SK-N-SH (cell line): ENCODE measurements around the gene SIAH3. TPM values are rescaled to one million over a fixed set of nuclear protein-coding genes. Genes with fewer than 3 reads are reported as not detected.

Experiments used
- CTCF ChIA-PET: fragments of 300-600, 350-600 bp; formaldehyde crosslinking; extraction: SDS; loops from one replicate; lab custom pipeline; 2021; lab: Yijun Ruan, JAX
- POLR2A ChIA-PET: fragments of 350-600 bp; sonication (Branson Sonifier 250); formaldehyde crosslinking; extraction: SDS; loops from one replicate; lab custom pipeline; 2020; ENCODE audit warnings: antibody characterized with exemption, inconsistent platforms; lab: Yijun Ruan, JAX
- DNase-seq: peaks from one replicate; pipeline ENCODE4 v3.0.0; 2012
- H2AFZ ChIP-seq: fragments of 200-600 bp; sonication (generic); 2 replicates; pipeline ENCODE4 v1.8.1; 2016; ENCODE audit warnings: antibody characterized with exemption, mild to moderate bottlenecking, low read depth
- H3F3A ChIP-seq: fragments of 200-600 bp; sonication (generic); replicated peaks from 2 replicates; pipeline ENCODE3; 2016; ENCODE audit warnings: antibody characterized with exemption, mild to moderate bottlenecking; ENCODE audit not compliant: insufficient read depth
- H3K27ac ChIP-seq, 2 experiments: fragments of 200-500 bp in 1 of 2; fragments of 200-600 bp in 1 of 2; sonication (Bioruptor generic) in 1 of 2; sonication (generic), shearing (Covaris generic) in 1 of 2; 2 replicates each; pipeline versions ENCODE4 v1.5.1 to v1.6.1; 2014 to 2016; ENCODE audit warnings: low read depth in 2 of 2, inconsistent platforms in 1 of 2, low read length in 1 of 2, mild to moderate bottlenecking in 1 of 2, mixed read lengths in 1 of 2
- H3K27me3 ChIP-seq: fragments of 200-600 bp; sonication (generic), shearing (Covaris generic); 2 replicates; pipeline ENCODE4 v1.6.1; 2016; ENCODE audit warnings: mixed run types; ENCODE audit not compliant: insufficient read depth
- H3K36me3 ChIP-seq, 2 experiments: fragments of 200-500 bp in 1 of 2; fragments of 200-600 bp in 1 of 2; sonication (Bioruptor generic) in 1 of 2; sonication (generic) in 1 of 2; replicated peaks in 1 of 2; 2 replicates each; pipeline versions ENCODE3 to v1.5.1; 2014 to 2016; ENCODE audit warnings: low read length in 1 of 2, mild to moderate bottlenecking in 1 of 2; ENCODE audit not compliant: insufficient read depth in 2 of 2, control insufficient read depth in 1 of 2
- H3K4me1 ChIP-seq, 2 experiments: fragments of 200-500 bp in 1 of 2; fragments of 200-600 bp in 1 of 2; sonication (Bioruptor generic) in 1 of 2; sonication (generic), shearing (Covaris generic) in 1 of 2; 2 replicates each; pipeline versions ENCODE4 v1.5.1 to v1.6.1; 2014 to 2016; ENCODE audit warnings: low read depth in 1 of 2, low read length in 1 of 2, mixed run types in 1 of 2; ENCODE audit not compliant: insufficient read depth in 2 of 2, control insufficient read depth in 1 of 2
- H3K4me2 ChIP-seq: fragments of 200-600 bp; sonication (generic), shearing (Covaris generic); 2 replicates; pipeline ENCODE4 v1.6.1; 2017; ENCODE audit warnings: mixed run types
- H3K4me3 ChIP-seq, 2 experiments: fragments of 200-500 bp in 1 of 2; fragments of 200-600 bp in 1 of 2; sonication (Bioruptor generic) in 1 of 2; sonication (generic), shearing (Covaris generic) in 1 of 2; 2 replicates each; pipeline versions ENCODE4 v1.5.1 to v1.8.1; 2014 to 2016; ENCODE audit warnings: low read depth in 2 of 2, inconsistent platforms in 1 of 2, low read length in 1 of 2, mild to moderate bottlenecking in 1 of 2, mixed read lengths in 1 of 2, moderate library complexity in 1 of 2
- H3K79me2 ChIP-seq: fragments of 200-600 bp; sonication (generic); 2 replicates; pipeline ENCODE4 v1.8.1; 2017; ENCODE audit warnings: mild to moderate bottlenecking; ENCODE audit not compliant: insufficient read depth
- H3K9ac ChIP-seq: fragments of 200-600 bp; sonication (generic); 2 replicates; pipeline ENCODE4 v1.6.1; 2017; ENCODE audit warnings: mixed run types
- H3K9me2 ChIP-seq: fragments of 200-600 bp; sonication (generic); 2 replicates; pipeline ENCODE4 v1.6.1; 2017; ENCODE audit warnings: mixed run types
- H3K9me3 ChIP-seq: fragments of 200-600 bp; sonication (generic); 2 replicates; pipeline ENCODE4 v1.6.1; 2017; ENCODE audit warnings: mixed run types, mild to moderate bottlenecking, moderate library complexity
- H4K20me1 ChIP-seq: fragments of 200-600 bp; sonication (generic); 2 replicates; pipeline ENCODE4 v1.6.1; 2017; ENCODE audit warnings: mild to moderate bottlenecking, mixed run types; ENCODE audit not compliant: insufficient read depth
- EP300 ChIP-seq, 2 experiments: IDR thresholded peaks; 2 replicates each; pipeline versions ENCODE4 v1.4.0 to v1.6.1; 2012; ENCODE audit warnings: borderline replicate concordance in 1 of 2, low read depth in 1 of 2, low read length in 1 of 2
- GATA2 ChIP-seq: sonication (generic); formaldehyde crosslinking; IDR thresholded peaks from 2 replicates; pipeline ENCODE4 v1.5.0; 2020; ENCODE audit warnings: mild to moderate bottlenecking, missing genetic modification reagents
- JUND ChIP-seq: IDR thresholded peaks from 2 replicates; pipeline ENCODE4 v1.4.0; 2012
- MXI1 ChIP-seq: IDR thresholded peaks from 2 replicates; pipeline ENCODE4 v1.6.1; 2012; ENCODE audit warnings: mild to moderate bottlenecking, low read depth, low read length, improper control_type of control experiment
- NRF1 ChIP-seq: IDR thresholded peaks from 2 replicates; pipeline ENCODE4 v1.6.1; 2012; ENCODE audit warnings: low read depth, mild to moderate bottlenecking, low read length
- POLR2AphosphoS5 ChIP-seq: IDR thresholded peaks from 2 replicates; pipeline ENCODE4 v1.6.1; 2012; ENCODE audit warnings: low read depth, low read length
- RCOR1 ChIP-seq: fragments of 150-350 bp; IDR thresholded peaks from 2 replicates; pipeline ENCODE4 v1.6.1; 2017; ENCODE audit warnings: antibody characterized with exemption, low read length
- SMC3 ChIP-seq: IDR thresholded peaks from 2 replicates; pipeline ENCODE4 v1.6.1; 2012; ENCODE audit warnings: low read depth, low read length, improper control_type of control experiment
- TCF12 ChIP-seq: IDR thresholded peaks from 2 replicates; pipeline ENCODE4 v1.4.0; 2012
- YY1 ChIP-seq: IDR thresholded peaks from 2 replicates; pipeline ENCODE4 v1.4.0; 2012; ENCODE audit warnings: low read depth, mild to moderate bottlenecking
- WGBS: methylation state at CpG from one replicate; pipeline ENCODE4 v1.1.6; 2017; ENCODE audit warnings: low lambda C conversion rate; 5-methylcytosine and 5-hydroxymethylcytosine counted together
- polyA plus RNA-seq, 3 experiments: library from polyadenylated mRNA; depleted of rRNA; stranded (reverse); fragments of >200 nt; gene quantifications; 2 replicates each; pipeline ENCODE4 v1.2.3, GENCODE V29; 2012
- TF ChIP-seq, protein P1 (sequence below): IDR thresholded peaks from 2 replicates; pipeline ENCODE4 v1.4.0; 2012; ENCODE audit warnings: low read depth, borderline replicate concordance
- TF ChIP-seq, protein P2 (sequence below): fragments of 150-350 bp; IDR thresholded peaks from 2 replicates; pipeline ENCODE4 v1.6.1; 2016; ENCODE audit warnings: mild to moderate bottlenecking, low read depth, low read length
- TF ChIP-seq, protein P3 (sequence below): IDR thresholded peaks from 2 replicates; pipeline ENCODE4 v1.4.0; 2012; ENCODE audit warnings: low read depth
- TF ChIP-seq, protein P4 (sequence below): IDR thresholded peaks from 2 replicates; pipeline ENCODE4 v1.6.1; 2012; ENCODE audit warnings: mild to moderate bottlenecking, low read depth, low read length, moderate library complexity
- TF ChIP-seq, protein P5 (sequence below): IDR thresholded peaks from 2 replicates; pipeline ENCODE4 v1.4.0; 2012; ENCODE audit warnings: low read depth, borderline replicate concordance
- TF ChIP-seq, protein P6 (sequence below): fragments of 200-600 bp; sonication (generic); IDR thresholded peaks from 2 replicates; pipeline ENCODE4 v1.6.1; 2017; ENCODE audit warnings: antibody characterized with exemption, mild to moderate bottlenecking, moderate library complexity
- TF ChIP-seq, protein P7 (sequence below): fragments of 150-350 bp; IDR thresholded peaks from 2 replicates; pipeline ENCODE4 v1.6.1; 2017; ENCODE audit warnings: antibody characterized with exemption, low read length, low read depth, borderline replicate concordance

Gene SIAH3
- polyA plus RNA-seq, 1 of the 3 experiments (the other 2 are of a cell fraction) = 0.08 TPM

DNA sequence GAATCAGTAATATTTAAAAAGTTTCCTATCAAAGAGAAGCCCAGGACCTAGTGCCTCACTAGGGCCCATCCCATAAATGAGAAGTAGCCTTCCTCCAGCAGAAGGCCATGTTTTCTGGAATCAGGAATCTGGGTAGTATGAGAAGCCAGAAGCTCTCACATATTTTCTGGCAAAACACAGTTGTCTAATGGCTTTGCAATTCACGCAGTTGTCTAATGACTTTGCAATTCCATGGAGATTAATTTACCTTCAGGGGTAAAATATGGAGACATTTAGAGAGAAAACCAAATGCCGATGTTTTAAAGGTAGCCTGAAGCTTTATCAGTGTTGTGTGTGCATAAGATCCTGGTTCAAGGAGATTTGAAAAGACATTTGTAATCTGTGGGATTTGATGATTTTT, 29.8 kb upstream of the SIAH3 start:
- 86% methylated on average over 2 of the region's 2 CpGs for WGBS
- Histone ChIP-seq H3K4me2 (no peak overlapping the region), H3K79me2 (no peaks in the 10 kb centered on the region), H3K9me3 (no peaks in the 10 kb centered on the region), H3K27ac (no peak overlapping the region), H2AFZ (no peak overlapping the region), H3K9me2 (no peaks in the 10 kb centered on the region), H3F3A (peaks cover 2% of the 10 kb centered on the region), H3K36me3 (no peaks in the 10 kb centered on the region), H3K9ac (no peak overlapping the region), H3K4me1 (no peaks in the 10 kb centered on the region), H4K20me1 (no peaks in the 10 kb centered on the region), H3K4me3 (no peak overlapping the region), H3K27me3 (no peaks in the 10 kb centered on the region)
- DNase-seq = no peak
- CTCF ChIA-PET = interaction anchor here (0.9 kb wide), 1 partner anchor 440 kb away, joined by 3 read pairs; no protein-coding TSS in a partner anchor
- TF ChIP-seq, protein P1, sequence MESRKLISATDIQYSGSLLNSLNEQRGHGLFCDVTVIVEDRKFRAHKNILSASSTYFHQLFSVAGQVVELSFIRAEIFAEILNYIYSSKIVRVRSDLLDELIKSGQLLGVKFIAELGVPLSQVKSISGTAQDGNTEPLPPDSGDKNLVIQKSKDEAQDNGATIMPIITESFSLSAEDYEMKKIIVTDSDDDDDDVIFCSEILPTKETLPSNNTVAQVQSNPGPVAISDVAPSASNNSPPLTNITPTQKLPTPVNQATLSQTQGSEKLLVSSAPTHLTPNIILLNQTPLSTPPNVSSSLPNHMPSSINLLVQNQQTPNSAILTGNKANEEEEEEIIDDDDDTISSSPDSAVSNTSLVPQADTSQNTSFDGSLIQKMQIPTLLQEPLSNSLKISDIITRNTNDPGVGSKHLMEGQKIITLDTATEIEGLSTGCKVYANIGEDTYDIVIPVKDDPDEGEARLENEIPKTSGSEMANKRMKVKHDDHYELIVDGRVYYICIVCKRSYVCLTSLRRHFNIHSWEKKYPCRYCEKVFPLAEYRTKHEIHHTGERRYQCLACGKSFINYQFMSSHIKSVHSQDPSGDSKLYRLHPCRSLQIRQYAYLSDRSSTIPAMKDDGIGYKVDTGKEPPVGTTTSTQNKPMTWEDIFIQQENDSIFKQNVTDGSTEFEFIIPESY = no peak
- TF ChIP-seq, protein P2, sequence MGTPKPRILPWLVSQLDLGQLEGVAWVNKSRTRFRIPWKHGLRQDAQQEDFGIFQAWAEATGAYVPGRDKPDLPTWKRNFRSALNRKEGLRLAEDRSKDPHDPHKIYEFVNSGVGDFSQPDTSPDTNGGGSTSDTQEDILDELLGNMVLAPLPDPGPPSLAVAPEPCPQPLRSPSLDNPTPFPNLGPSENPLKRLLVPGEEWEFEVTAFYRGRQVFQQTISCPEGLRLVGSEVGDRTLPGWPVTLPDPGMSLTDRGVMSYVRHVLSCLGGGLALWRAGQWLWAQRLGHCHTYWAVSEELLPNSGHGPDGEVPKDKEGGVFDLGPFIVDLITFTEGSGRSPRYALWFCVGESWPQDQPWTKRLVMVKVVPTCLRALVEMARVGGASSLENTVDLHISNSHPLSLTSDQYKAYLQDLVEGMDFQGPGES = no peak
- no peak for TF ChIP-seq JUND
- TF ChIP-seq, protein P3, sequence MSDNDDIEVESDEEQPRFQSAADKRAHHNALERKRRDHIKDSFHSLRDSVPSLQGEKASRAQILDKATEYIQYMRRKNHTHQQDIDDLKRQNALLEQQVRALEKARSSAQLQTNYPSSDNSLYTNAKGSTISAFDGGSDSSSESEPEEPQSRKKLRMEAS = no peak
- POLR2A ChIA-PET = no interaction called here

DNA sequence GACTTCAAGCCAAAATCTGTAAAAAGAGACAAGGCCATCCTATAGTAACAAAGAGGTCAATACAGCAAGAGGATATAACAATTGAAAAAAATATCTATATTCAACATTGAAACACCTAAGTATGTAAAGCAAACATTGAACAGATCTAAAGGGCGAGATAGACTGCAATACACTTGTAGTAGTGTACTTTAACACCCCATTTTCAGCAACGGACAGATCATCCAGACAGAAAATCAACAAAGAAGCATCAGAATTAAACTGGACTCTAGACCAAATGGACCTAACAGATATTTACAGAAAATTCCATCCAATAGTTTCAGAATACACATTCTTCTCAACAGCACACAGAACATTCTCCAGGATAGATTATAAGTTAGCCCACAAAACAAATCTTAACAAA, 28.7 kb upstream of the SIAH3 start:
- no peak overlapping the region for H3K9ac ChIP-seq
- WGBS = 57% methylated on average over 2 of the region's 2 CpGs
- no peaks in the 10 kb centered on the region for H3K27me3 ChIP-seq
- no peak overlapping the region for H3K27ac ChIP-seq
- H3K79me2 ChIP-seq = no peaks in the 10 kb centered on the region
- CTCF ChIA-PET = interaction anchor here (0.6 to 1.4 kb wide), 6 partner anchors 13 to 73 kb away, joined by 3 read pairs; no protein-coding TSS in a partner anchor
- H3K9me3 ChIP-seq = no peaks in the 10 kb centered on the region
- H2AFZ ChIP-seq = no peak overlapping the region
- H3K4me1 ChIP-seq = no peaks in the 10 kb centered on the region
- H3K4me3 ChIP-seq = no peak overlapping the region
- POLR2A ChIA-PET = no interaction called here
- H3K36me3 ChIP-seq = no peaks in the 10 kb centered on the region
- H3K9me2 ChIP-seq = no peaks in the 10 kb centered on the region
- no peak for DNase-seq
- no peak overlapping the region for H3K4me2 ChIP-seq
- no peaks in the 10 kb centered on the region for H4K20me1 ChIP-seq
- peaks cover 2% of the 10 kb centered on the region for H3F3A ChIP-seq
- no peak for TF ChIP-seq MXI1
- no peak for TF ChIP-seq RCOR1
- TF ChIP-seq, protein P4, sequence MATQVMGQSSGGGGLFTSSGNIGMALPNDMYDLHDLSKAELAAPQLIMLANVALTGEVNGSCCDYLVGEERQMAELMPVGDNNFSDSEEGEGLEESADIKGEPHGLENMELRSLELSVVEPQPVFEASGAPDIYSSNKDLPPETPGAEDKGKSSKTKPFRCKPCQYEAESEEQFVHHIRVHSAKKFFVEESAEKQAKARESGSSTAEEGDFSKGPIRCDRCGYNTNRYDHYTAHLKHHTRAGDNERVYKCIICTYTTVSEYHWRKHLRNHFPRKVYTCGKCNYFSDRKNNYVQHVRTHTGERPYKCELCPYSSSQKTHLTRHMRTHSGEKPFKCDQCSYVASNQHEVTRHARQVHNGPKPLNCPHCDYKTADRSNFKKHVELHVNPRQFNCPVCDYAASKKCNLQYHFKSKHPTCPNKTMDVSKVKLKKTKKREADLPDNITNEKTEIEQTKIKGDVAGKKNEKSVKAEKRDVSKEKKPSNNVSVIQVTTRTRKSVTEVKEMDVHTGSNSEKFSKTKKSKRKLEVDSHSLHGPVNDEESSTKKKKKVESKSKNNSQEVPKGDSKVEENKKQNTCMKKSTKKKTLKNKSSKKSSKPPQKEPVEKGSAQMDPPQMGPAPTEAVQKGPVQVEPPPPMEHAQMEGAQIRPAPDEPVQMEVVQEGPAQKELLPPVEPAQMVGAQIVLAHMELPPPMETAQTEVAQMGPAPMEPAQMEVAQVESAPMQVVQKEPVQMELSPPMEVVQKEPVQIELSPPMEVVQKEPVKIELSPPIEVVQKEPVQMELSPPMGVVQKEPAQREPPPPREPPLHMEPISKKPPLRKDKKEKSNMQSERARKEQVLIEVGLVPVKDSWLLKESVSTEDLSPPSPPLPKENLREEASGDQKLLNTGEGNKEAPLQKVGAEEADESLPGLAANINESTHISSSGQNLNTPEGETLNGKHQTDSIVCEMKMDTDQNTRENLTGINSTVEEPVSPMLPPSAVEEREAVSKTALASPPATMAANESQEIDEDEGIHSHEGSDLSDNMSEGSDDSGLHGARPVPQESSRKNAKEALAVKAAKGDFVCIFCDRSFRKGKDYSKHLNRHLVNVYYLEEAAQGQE = no peak
- TF ChIP-seq, protein P5, sequence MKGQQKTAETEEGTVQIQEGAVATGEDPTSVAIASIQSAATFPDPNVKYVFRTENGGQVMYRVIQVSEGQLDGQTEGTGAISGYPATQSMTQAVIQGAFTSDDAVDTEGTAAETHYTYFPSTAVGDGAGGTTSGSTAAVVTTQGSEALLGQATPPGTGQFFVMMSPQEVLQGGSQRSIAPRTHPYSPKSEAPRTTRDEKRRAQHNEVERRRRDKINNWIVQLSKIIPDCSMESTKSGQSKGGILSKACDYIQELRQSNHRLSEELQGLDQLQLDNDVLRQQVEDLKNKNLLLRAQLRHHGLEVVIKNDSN = no peak
- TF ChIP-seq GATA2 (CRISPR knock-in tag) = no peak
- no peak for TF ChIP-seq TCF12
- TF ChIP-seq, protein P6, sequence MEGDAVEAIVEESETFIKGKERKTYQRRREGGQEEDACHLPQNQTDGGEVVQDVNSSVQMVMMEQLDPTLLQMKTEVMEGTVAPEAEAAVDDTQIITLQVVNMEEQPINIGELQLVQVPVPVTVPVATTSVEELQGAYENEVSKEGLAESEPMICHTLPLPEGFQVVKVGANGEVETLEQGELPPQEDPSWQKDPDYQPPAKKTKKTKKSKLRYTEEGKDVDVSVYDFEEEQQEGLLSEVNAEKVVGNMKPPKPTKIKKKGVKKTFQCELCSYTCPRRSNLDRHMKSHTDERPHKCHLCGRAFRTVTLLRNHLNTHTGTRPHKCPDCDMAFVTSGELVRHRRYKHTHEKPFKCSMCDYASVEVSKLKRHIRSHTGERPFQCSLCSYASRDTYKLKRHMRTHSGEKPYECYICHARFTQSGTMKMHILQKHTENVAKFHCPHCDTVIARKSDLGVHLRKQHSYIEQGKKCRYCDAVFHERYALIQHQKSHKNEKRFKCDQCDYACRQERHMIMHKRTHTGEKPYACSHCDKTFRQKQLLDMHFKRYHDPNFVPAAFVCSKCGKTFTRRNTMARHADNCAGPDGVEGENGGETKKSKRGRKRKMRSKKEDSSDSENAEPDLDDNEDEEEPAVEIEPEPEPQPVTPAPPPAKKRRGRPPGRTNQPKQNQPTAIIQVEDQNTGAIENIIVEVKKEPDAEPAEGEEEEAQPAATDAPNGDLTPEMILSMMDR = no peak
- TF ChIP-seq SMC3 = no peak
- no peak for TF ChIP-seq NRF1
- no peak for TF ChIP-seq POLR2AphosphoS5
- TF ChIP-seq, protein P7, sequence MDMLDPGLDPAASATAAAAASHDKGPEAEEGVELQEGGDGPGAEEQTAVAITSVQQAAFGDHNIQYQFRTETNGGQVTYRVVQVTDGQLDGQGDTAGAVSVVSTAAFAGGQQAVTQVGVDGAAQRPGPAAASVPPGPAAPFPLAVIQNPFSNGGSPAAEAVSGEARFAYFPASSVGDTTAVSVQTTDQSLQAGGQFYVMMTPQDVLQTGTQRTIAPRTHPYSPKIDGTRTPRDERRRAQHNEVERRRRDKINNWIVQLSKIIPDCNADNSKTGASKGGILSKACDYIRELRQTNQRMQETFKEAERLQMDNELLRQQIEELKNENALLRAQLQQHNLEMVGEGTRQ = no peak
- TF ChIP-seq EP300 (IDR thresholded peaks at IDR 0.05; ENCODE audit: borderline replicate concordance in 1 of 2, low read depth in 1 of 2, low read length in 1 of 2) = no peak
- no peak for TF ChIP-seq YY1
